Endothelial cell of umbilical vein (primary cell): ENCODE results near the gene ENTPD3. TPM values are rescaled to one million over a fixed set of nuclear protein-coding genes. Genes with fewer than 3 reads are reported as not detected.

ENCODE experiments used
- BruUV-seq: library from RNA; stranded (reverse); fragments of 400-500 nt; replicated peaks from 2 replicates; lab custom pipeline; 2021; lab: Mats Ljungman, UMichigan
- CTCF ChIA-PET: fragments of 300-600, 350-600 bp; sonication (Branson Sonifier 250); formaldehyde crosslinking; loops from one replicate; lab custom pipeline; 2021; ENCODE audit warnings: antibody characterized with exemption, inconsistent platforms; lab: Charles Lee
- POLR2A ChIA-PET: fragments of 300-600, 350-600 bp; sonication (Branson Sonifier 250); formaldehyde crosslinking; loops from one replicate; lab custom pipeline; 2021; ENCODE audit warnings: antibody characterized with exemption, inconsistent platforms; lab: Charles Lee
- DNase-seq: peaks from one replicate; pipeline ENCODE4 v3.0.0-alpha.2; 2011; ENCODE audit warnings: low read depth, low spot score
- FAIRE-seq: peaks from 2 replicates; lab custom pipeline; 2011; peaks lifted over from hg19 to GRCh38; lab: Jason Lieb, UNC
- H2AFZ ChIP-seq: 2 replicates; pipeline ENCODE4 v1.6.0; 2012; ENCODE audit warnings: low read depth, low read length, control low read depth, inconsistent platforms
- H3K27ac ChIP-seq: 2 replicates; pipeline ENCODE4 v1.5.1; 2011; ENCODE audit warnings: low read depth, mild to moderate bottlenecking, control low read depth, low read length, moderate library complexity; ENCODE audit not compliant: insufficient read depth
- H3K27me3 ChIP-seq, 2 experiments: 2 replicates each; pipeline versions ENCODE4 v1.6.0 to v1.6.1; 2011; ENCODE audit warnings: low read length in 2 of 2, mixed read lengths in 1 of 2; ENCODE audit not compliant: control insufficient read depth in 2 of 2, insufficient read depth in 2 of 2
- H3K36me3 ChIP-seq, 2 experiments: 2 replicates in 1 of 2; 3 replicates in 1 of 2; pipeline ENCODE4 v1.5.1; 2011; ENCODE audit warnings: low read length in 2 of 2, mild to moderate bottlenecking in 1 of 2, moderate library complexity in 1 of 2; ENCODE audit not compliant: control insufficient read depth in 2 of 2, insufficient read depth in 2 of 2; ENCODE audit errors: extremely low read depth in 1 of 2
- H3K4me1 ChIP-seq: 3 replicates; pipeline ENCODE4 v1.5.1; 2011; ENCODE audit warnings: mild to moderate bottlenecking, low read length; ENCODE audit not compliant: control insufficient read depth, insufficient read depth; ENCODE audit errors: extremely low read depth
- H3K4me2 ChIP-seq: 2 replicates; pipeline ENCODE4 v1.6.1; 2011; ENCODE audit warnings: low read length, control low read depth, mixed read lengths; ENCODE audit not compliant: insufficient read depth
- H3K4me3 ChIP-seq, 3 experiments: fragments of 200-600 bp in 1 of 3; sonication (generic), shearing (Covaris generic) in 1 of 3; replicated peaks in 1 of 3; 2 replicates each; pipeline ENCODE4 v1.5.1; 2011 to 2016; ENCODE audit warnings: control low read depth in 3 of 3, low read length in 3 of 3, mild to moderate bottlenecking in 2 of 3, inconsistent platforms in 1 of 3, low read depth in 1 of 3, moderate library complexity in 1 of 3; ENCODE audit not compliant: insufficient read depth in 1 of 3
- H3K79me2 ChIP-seq: 2 replicates; pipeline ENCODE4 v1.6.0; 2012; ENCODE audit warnings: low read length, inconsistent platforms; ENCODE audit not compliant: control insufficient read depth, insufficient read depth
- H3K9ac ChIP-seq: replicated peaks from 2 replicates; pipeline ENCODE3; 2011; ENCODE audit warnings: low read length, control low read depth; ENCODE audit not compliant: insufficient read depth; ENCODE audit errors: extremely low read depth
- H3K9me1 ChIP-seq: replicated peaks from 3 replicates; pipeline ENCODE4 v1.6.0; 2011; ENCODE audit warnings: mild to moderate bottlenecking, low read length; ENCODE audit not compliant: control insufficient read depth, insufficient read depth; ENCODE audit errors: extremely low read depth
- H3K9me3 ChIP-seq: replicated peaks from 2 replicates; pipeline ENCODE4 v1.5.1; 2012; ENCODE audit warnings: low read length, inconsistent platforms; ENCODE audit not compliant: control insufficient read depth, insufficient read depth
- H4K20me1 ChIP-seq: replicated peaks from 2 replicates; pipeline ENCODE3; 2011; ENCODE audit warnings: mild to moderate bottlenecking, low read length; ENCODE audit not compliant: control insufficient read depth, insufficient read depth; ENCODE audit errors: extremely low read depth
- CTCF ChIP-seq, 2 donors: IDR thresholded peaks; 1 replicate in 1 of 2; 2 replicates in 1 of 2; pipeline ENCODE4 v1.5.1; 2011; ENCODE audit warnings: low read length in 2 of 2, mild to moderate bottlenecking in 2 of 2, moderate library complexity in 2 of 2, control low read depth in 1 of 2, inconsistent platforms in 1 of 2, low read depth in 1 of 2; ENCODE audit not compliant: insufficient read depth in 1 of 2; ENCODE audit errors: extremely low read depth in 1 of 2
- EZH2 ChIP-seq: IDR thresholded peaks from 2 replicates; pipeline ENCODE4 v1.6.1; 2012; ENCODE audit warnings: borderline replicate concordance, low read depth, mild to moderate bottlenecking, moderate library complexity, low read length, inconsistent platforms; ENCODE audit not compliant: severe bottlenecking
- FOS ChIP-seq: IDR thresholded peaks from 2 replicates; pipeline ENCODE4 v1.6.1; 2011; ENCODE audit warnings: mild to moderate bottlenecking, low read length, moderate library complexity, borderline replicate concordance; ENCODE audit not compliant: insufficient read depth
- GATA2 ChIP-seq: IDR thresholded peaks from 2 replicates; pipeline ENCODE4 v1.7.0; 2011; ENCODE audit warnings: low read depth, mild to moderate bottlenecking, moderate library complexity, mixed read lengths, low read length; ENCODE audit not compliant: insufficient read length, insufficient read depth
- JUN ChIP-seq: IDR thresholded peaks from 2 replicates; pipeline ENCODE4 v1.6.1; 2011; ENCODE audit warnings: borderline replicate concordance, low read depth; ENCODE audit not compliant: insufficient read length, insufficient read depth
- MYC ChIP-seq: IDR thresholded peaks from one replicate; pipeline ENCODE4 v1.6.1; 2011; ENCODE audit warnings: mild to moderate bottlenecking, low read depth, low read length
- POLR2A ChIP-seq: IDR thresholded peaks from 2 replicates; pipeline ENCODE4 v1.6.1; 2012; ENCODE audit warnings: low read depth, mild to moderate bottlenecking, control low read depth, low read length
- POLR2AphosphoS5 ChIP-seq: IDR thresholded peaks from 2 replicates; pipeline ENCODE4 v1.6.1; 2012; ENCODE audit warnings: low read depth, mild to moderate bottlenecking, control low read depth, low read length, moderate library complexity; ENCODE audit not compliant: insufficient read depth
- dilution Hi-C: fragments of 300-500 bp; cut with MboI; formaldehyde crosslinking; loops from one replicate; pipeline ENCODE4 v1.15.0; 2019; ENCODE audit warnings: low sequenced_read_pairs; ENCODE audit not compliant: extremely low pct_ligation_motif_present
- intact Hi-C: fragments of 100-400 bp; cut with micrococcal nuclease; formaldehyde crosslinking; loops from one replicate; pipeline ENCODE4 v1.10.0; 2022
- polyA plus RNA-seq, 4 experiments: library from polyadenylated mRNA; depleted of rRNA in 3 of 4; stranded (reverse) in 3 of 4; unstranded in 1 of 4; fragments of >200 nt; gene quantifications; 2 replicates each; pipeline versions ENCODE4 v1.2.1 to v1.2.3, GENCODE V29; 2011 to 2012; ENCODE audit warnings: missing spikeins in 1 of 4
- total RNA-seq: library from RNA; stranded (reverse); gene quantifications from 2 replicates; pipeline ENCODE4 v1.2.3, GENCODE V29; 2021
- TF ChIP-seq, protein P1 (sequence below): IDR thresholded peaks from 2 replicates; pipeline ENCODE4 v1.6.1; 2011; ENCODE audit not compliant: insufficient read depth, insufficient read length

Gene ENTPD3
- total and polyA plus RNA-seq, 2 donors (not counting 3 experiments of a cell fraction or from before 2014, with no cell fraction given): not detected

DNA sequence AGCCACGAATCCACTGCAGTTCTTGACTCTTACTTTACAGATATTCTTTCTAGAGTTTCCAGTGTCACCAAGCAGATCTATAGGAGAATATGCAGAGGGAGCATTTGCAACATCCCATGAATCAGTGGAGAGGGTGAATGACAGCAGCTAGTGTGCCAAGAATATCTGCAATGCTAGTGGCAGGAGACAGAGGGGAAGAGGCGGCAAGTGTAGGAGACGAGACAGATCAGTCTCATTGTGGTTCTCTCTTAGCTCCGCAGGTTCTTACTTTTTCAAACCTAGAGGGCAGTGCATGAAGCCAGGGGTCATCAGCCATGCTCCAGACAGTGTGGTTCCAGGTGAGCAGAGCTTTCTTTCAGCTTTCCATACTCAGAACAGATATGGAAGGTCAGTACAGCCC lies 90.7 kb downstream of the ENTPD3 start:
- FAIRE-seq (no peak), DNase-seq (no peak)
- no peak overlapping the region for H3K27ac ChIP-seq
- intact Hi-C loops (loop anchor here (1.0 kb wide), 3 partner anchors 24 to 47 kb away; partner anchors contain the start of gene ZNF621), dilution Hi-C loops (no loop called here)
- peaks cover 0 to 5% of the 10 kb centered on the region in 2 experiments for H3K36me3 ChIP-seq
- no peaks in the 10 kb centered on the region for H3K9me1 ChIP-seq
- H3K79me2 ChIP-seq: no peaks in the 10 kb centered on the region
- peak overlapping the region; percentile 82 for H3K9ac ChIP-seq
- POLR2A ChIA-PET: interaction anchor here (1.2 to 2.4 kb wide), 2 partner anchors 21 to 26 kb away, joined by 3 to 8 read pairs; partner anchors contain the start of gene RPL14
- H3K9me3 ChIP-seq: no peaks in the 10 kb centered on the region
- no peaks in the 10 kb centered on the region for H4K20me1 ChIP-seq
- H3K4me1 ChIP-seq: peaks cover 7% of the 10 kb centered on the region
- H3K4me3 ChIP-seq: peak overlapping the region; percentile 50 to 78 (median 71)
- CTCF ChIA-PET: interaction anchor here (0.9 to 1.4 kb wide), 5 partner anchors 24 to 47 kb away, joined by 3 to 8 read pairs (median 4); partner anchors contain the start of genes ZNF620 and ZNF621
- no peaks in the 10 kb centered on the region for H3K27me3 ChIP-seq
- no TSS peak for BruUV-seq
- peak overlapping the region; percentile 90 for H3K4me2 ChIP-seq
- TF ChIP-seq JUN: no peak
- TF ChIP-seq CTCF (IDR thresholded peaks at IDR 0.05; ENCODE audit: extremely low read depth in 1 of 2, insufficient read depth in 1 of 2, low read depth in 1 of 2, low read length in 2 of 2): no peak
- no peak for TF ChIP-seq GATA2
- TF ChIP-seq POLR2AphosphoS5: no peak
- TF ChIP-seq, protein P1, sequence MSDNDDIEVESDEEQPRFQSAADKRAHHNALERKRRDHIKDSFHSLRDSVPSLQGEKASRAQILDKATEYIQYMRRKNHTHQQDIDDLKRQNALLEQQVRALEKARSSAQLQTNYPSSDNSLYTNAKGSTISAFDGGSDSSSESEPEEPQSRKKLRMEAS: no peak
- TF ChIP-seq POLR2A: no peak
- TF ChIP-seq MYC: no peak
- TF ChIP-seq EZH2: no peak
- no peak for TF ChIP-seq FOS
- H2AFZ ChIP-seq: peak overlapping the region; percentile 93

Other genes with a start within 250 kb of the ENTPD3 start
- 44.1 and 46.0 TPM in 2 replicates for gene EIF1B, start 77.5 kb upstream of the ENTPD3 start, total RNA-seq
- gene EIF1B, start 77.5 kb upstream of the ENTPD3 start, polyA plus RNA-seq: 13.5 and 17.8 TPM in 2 replicates
- gene RPL14, start 70.2 kb downstream of the ENTPD3 start, total RNA-seq: 1,947 and 2,051 TPM in 2 replicates
- 243 and 961 TPM in 2 replicates for gene RPL14, start 70.2 kb downstream of the ENTPD3 start, polyA plus RNA-seq
- gene ZNF619, start 89.9 kb downstream of the ENTPD3 start, total RNA-seq: 4.4 and 7.2 TPM in 2 replicates
- 2.3 and 2.4 TPM in 2 replicates for gene ZNF619, start 89.9 kb downstream of the ENTPD3 start, polyA plus RNA-seq
- gene ZNF620, start 118.9 kb downstream of the ENTPD3 start, total RNA-seq: 3.6 and 4.0 TPM in 2 replicates
- 0.78 and 1.9 TPM in 2 replicates for gene ZNF620, start 118.9 kb downstream of the ENTPD3 start, polyA plus RNA-seq
- gene ZNF621, start 137.8 kb downstream of the ENTPD3 start, total RNA-seq: 20.6 and 22.5 TPM in 2 replicates
- gene ZNF621, start 137.8 kb downstream of the ENTPD3 start, polyA plus RNA-seq: 8.5 and 9.3 TPM in 2 replicates